Calu3 (cell line): ENCODE data around the gene COPS7A. TPM values are rescaled to one million over a fixed set of nuclear protein-coding genes. Genes with fewer than 3 reads are reported as not detected.

Experiments
- BruUV-seq: library from RNA; stranded (reverse); fragments of 400-500 nt; replicated peaks from 2 replicates; lab custom pipeline; 2021; lab: Mats Ljungman, UMichigan
- CTCF ChIA-PET: fragments of 300-600 bp; sonication (Branson Sonifier 250); formaldehyde crosslinking; loops from one replicate; lab custom pipeline; 2022; ENCODE audit warnings: antibody characterized with exemption; lab: Charles Lee
- DNase-seq: peaks from one replicate; pipeline ENCODE4 v3.0.0; 2022
- H3K27ac Mint-ChIP-seq: one replicate; pipeline ENCODE4 v1.8.0; 2022; ENCODE audit warnings: mixed read lengths; ENCODE audit not compliant: unreplicated experiment
- H3K27me3 Mint-ChIP-seq: one replicate; pipeline ENCODE4 v1.8.0; 2022; ENCODE audit warnings: mixed read lengths; ENCODE audit not compliant: unreplicated experiment
- H3K36me3 Mint-ChIP-seq: one replicate; pipeline ENCODE4 v1.8.0; 2022; ENCODE audit warnings: mild to moderate bottlenecking, moderate library complexity, mixed read lengths; ENCODE audit not compliant: insufficient read depth, unreplicated experiment
- H3K4me1 Mint-ChIP-seq: one replicate; pipeline ENCODE4 v1.8.0; 2022; ENCODE audit warnings: mild to moderate bottlenecking, low read depth, mixed read lengths; ENCODE audit not compliant: unreplicated experiment
- H3K4me3 Mint-ChIP-seq: one replicate; pipeline ENCODE4 v1.8.0; 2022; ENCODE audit warnings: mild to moderate bottlenecking, low read depth, moderate library complexity, mixed read lengths; ENCODE audit not compliant: unreplicated experiment
- H3K9me3 Mint-ChIP-seq: one replicate; pipeline ENCODE4 v1.8.0; 2022; ENCODE audit warnings: low read depth, mixed read lengths; ENCODE audit not compliant: unreplicated experiment
- CTCF ChIP-seq: fragments of 200-600 bp; IDR thresholded peaks from one replicate; pipeline ENCODE4 v1.8.0; 2022; ENCODE audit warnings: antibody characterized with exemption; ENCODE audit not compliant: unreplicated experiment
- intact Hi-C: fragments of 100-400 bp; cut with micrococcal nuclease; formaldehyde crosslinking; loops from one replicate; pipeline ENCODE4 v1.10.0; 2022; ENCODE audit not compliant: unreplicated experiment
- total RNA-seq: library from RNA; stranded (reverse); gene quantifications from 2 replicates; pipeline ENCODE4 v1.2.3, GENCODE V29; 2022

COPS7A gene
- total RNA-seq, 1 experiment from 2014 or later: 47.3 TPM

- H3K27ac Mint-ChIP-seq: no peak overlapping the region
Observed at GRCh38 chr12:6697584-6698351, 26.1 kb upstream of the COPS7A start.

GRCh38 chr12:6698352-6699046, 25.3 kb upstream of the COPS7A start:
- Mint-ChIP-seq H3K4me1 (peaks cover 6% of the 10 kb centered on the region), H3K4me3 (no peak overlapping the region), H3K27ac (no peak overlapping the region), H3K27me3 (peaks cover 100% of the 10 kb centered on the region), H3K36me3 (no peaks in the 10 kb centered on the region), H3K9me3 (no peaks in the 10 kb centered on the region)
- intact Hi-C loops: loop anchor here (5.0 kb wide), 1 partner anchor 81 kb away; no protein-coding TSS in a partner anchor
- CTCF ChIA-PET: interaction anchor here (1.1 to 2.6 kb wide), 2 partner anchors 9 to 63 kb away, joined by 5 to 8 read pairs; partner anchors contain the start of genes LPAR5 and ZNF384
- DNase-seq: no peak
- no TSS peak for BruUV-seq
- TF ChIP-seq CTCF: no peak

More at GRCh38 chr12:6697584-6698351, 26.1 kb upstream of the COPS7A start:
- Mint-ChIP-seq H3K4me3 (no peak overlapping the region), H3K9me3 (no peaks in the 10 kb centered on the region), H3K36me3 (no peaks in the 10 kb centered on the region), H3K27me3 (peaks cover 100% of the 10 kb centered on the region), H3K4me1 (no peaks in the 10 kb centered on the region)
- peak; percentile 55 for DNase-seq
- no TSS peak for BruUV-seq
- peak; percentile 74 for TF ChIP-seq CTCF
- intact Hi-C loops: loop anchor here (5.0 kb wide), 1 partner anchor 80 kb away; no protein-coding TSS in a partner anchor
- CTCF ChIA-PET: interaction anchor here (1.1 to 2.6 kb wide), 2 partner anchors 8 to 62 kb away, joined by 5 to 8 read pairs; partner anchors contain the start of genes LPAR5 and ZNF384

GRCh38 chr12:6699259-6699988, 24.4 kb upstream of the COPS7A start:
- no TSS peak for BruUV-seq
- no peak for DNase-seq
- Mint-ChIP-seq H3K27ac (no peak overlapping the region), H3K27me3 (peaks cover 100% of the 10 kb centered on the region), H3K9me3 (no peaks in the 10 kb centered on the region), H3K4me3 (peak overlapping the region; percentile 24), H3K36me3 (no peaks in the 10 kb centered on the region), H3K4me1 (peaks cover 10% of the 10 kb centered on the region)
- CTCF ChIA-PET: interaction anchor here (0.7 to 2.6 kb wide), 4 partner anchors 10 to 79 kb away, joined by 3 to 8 read pairs (median 4); partner anchors contain the start of genes COPS7A and ZNF384
- intact Hi-C loops: loop anchor here (5.0 kb wide), 1 partner anchor 82 kb away; no protein-coding TSS in a partner anchor
- TF ChIP-seq CTCF: no peak
